Esophagus muscularis mucosa (tissue), 4 donors: ENCODE data around the gene CAMK1D. TPM values are rescaled to one million over a fixed set of nuclear protein-coding genes. Genes with fewer than 3 reads are reported as not detected.

Source experiments
- DNase-seq: peaks from one replicate; pipeline ENCODE4 v3.0.0-alpha.2; 2017; ENCODE audit errors: extremely low spot score
- H3K27ac ChIP-seq, 4 donors: fragments of 200-600 bp; sonication (generic); replicated peaks in 1 of 4; 1 replicate in 3 of 4; 2 replicates in 1 of 4; pipeline ENCODE4 v1.5.1; 2016 to 2019; ENCODE audit warnings: mild to moderate bottlenecking in 1 of 4
- H3K27me3 ChIP-seq, 4 donors: fragments of 200-600 bp; sonication (generic); one replicate each; pipeline versions ENCODE4 v1.5.1 to v1.6.0; 2016 to 2019
- H3K36me3 ChIP-seq, 4 donors: fragments of 200-600 bp; sonication (generic); one replicate each; pipeline ENCODE4 v1.5.1; 2016 to 2019
- H3K4me1 ChIP-seq, 4 donors: fragments of 200-600 bp; sonication (generic); one replicate each; pipeline ENCODE4 v1.5.1; 2016 to 2019
- H3K4me3 ChIP-seq, 4 donors: fragments of 200-600 bp; sonication (generic); 1 replicate in 2 of 4; 2 replicates in 2 of 4; pipeline ENCODE4 v1.5.1; 2016 to 2019; ENCODE audit warnings: mild to moderate bottlenecking in 4 of 4, moderate library complexity in 1 of 4
- H3K9me3 ChIP-seq, 4 donors: fragments of 200-600 bp; sonication (generic); 1 replicate in 3 of 4; 2 replicates in 1 of 4; pipeline ENCODE4 v1.5.1; 2016 to 2019
- CTCF ChIP-seq, 3 experiments: fragments of 200-600 bp in 2 of 3; fragments of 450-650 bp in 1 of 3; sonication (generic) in 2 of 3; IDR thresholded peaks; one replicate each; pipeline ENCODE4 v1.5.1; 2017 to 2019; ENCODE audit warnings: antibody characterized with exemption in 3 of 3, mild to moderate bottlenecking in 2 of 3, moderate library complexity in 1 of 3
- EP300 ChIP-seq: sonication (generic); formaldehyde crosslinking; IDR thresholded peaks from one replicate; pipeline ENCODE4 v1.6.1; 2017; ENCODE audit warnings: antibody characterized with exemption
- POLR2A ChIP-seq: fragments of 450-650 bp; IDR thresholded peaks from one replicate; pipeline ENCODE4 v1.6.1; 2017; ENCODE audit warnings: antibody characterized with exemption, moderate library complexity, mild to moderate bottlenecking, low read depth
- POLR2AphosphoS5 ChIP-seq, 2 donors: sonication (generic); formaldehyde crosslinking; IDR thresholded peaks; one replicate each; pipeline ENCODE4 v1.6.1; 2017; ENCODE audit warnings: antibody characterized with exemption in 2 of 2
- WGBS: methylation state at CpG from one replicate; pipeline ENCODE4 v1.1.5; 2018; 5-methylcytosine and 5-hydroxymethylcytosine counted together
- intact Hi-C: fragments of 100-400 bp; cut with DNase I; formaldehyde crosslinking; loops from one replicate; pipeline ENCODE4 v1.15.1; 2023
- total RNA-seq, 4 donors: library from RNA; depleted of rRNA; stranded (reverse); fragments of >200 nt; gene quantifications; one replicate each; pipeline versions ENCODE4 v1.1.0 to v1.2.1, GENCODE V29; 2016

The CAMK1D gene
- total RNA-seq, 4 donors from 2014 or later: 8.4 to 15.4 (median 11.3) TPM

- no peak overlapping the region for H3K27ac ChIP-seq
- DNase-seq: no peak
- TF ChIP-seq POLR2A (no peak), POLR2AphosphoS5 (IDR thresholded peaks at IDR 0.05) (no peak), EP300 (no peak), CTCF (IDR thresholded peaks at IDR 0.05) (no peak)
- H3K27me3 ChIP-seq: no peaks in the 10 kb centered on the region
- 84% methylated on average over 17 of the region's 17 CpGs for WGBS
- no peaks in the 10 kb centered on the region for H3K9me3 ChIP-seq
- H3K36me3 ChIP-seq: no peaks in the 10 kb centered on the region
- no peak overlapping the region for H3K4me3 ChIP-seq
- intact Hi-C loops: no loop called here
- H3K4me1 ChIP-seq: peaks cover 0 to 5% (median 0%) of the 10 kb centered on the region in 4 donors
Observed at GRCh38 chr10:12466704-12467305, 117.5 kb downstream of the CAMK1D start.

- no peaks in the 10 kb centered on the region for H3K27me3 ChIP-seq
- H3K27ac ChIP-seq: no peak overlapping the region
- no peak overlapping the region for H3K4me3 ChIP-seq
- intact Hi-C loops: no loop called here
- peaks cover 0 to 8% (median 3%) of the 10 kb centered on the region in 4 donors for H3K4me1 ChIP-seq
- no peak for TF ChIP-seq CTCF (IDR thresholded peaks at IDR 0.05)
- TF ChIP-seq EP300: no peak
- no peak for TF ChIP-seq POLR2A
- no peak for TF ChIP-seq POLR2AphosphoS5 (IDR thresholded peaks at IDR 0.05)
- no peaks in the 10 kb centered on the region for H3K9me3 ChIP-seq
- 95% methylated on average over 5 of the region's 5 CpGs for WGBS
- no peaks in the 10 kb centered on the region for H3K36me3 ChIP-seq
- no peak for DNase-seq
Observed at GRCh38 chr10:12469345-12469744, 120.0 kb downstream of the CAMK1D start.

- DNase-seq: no peak
- peaks cover 0 to 8% (median 3%) of the 10 kb centered on the region in 4 donors for H3K4me1 ChIP-seq
- intact Hi-C loops: no loop called here
- no peaks in the 10 kb centered on the region for H3K36me3 ChIP-seq
- H3K27ac ChIP-seq: no peak overlapping the region
- H3K9me3 ChIP-seq: no peaks in the 10 kb centered on the region
- 82% methylated on average over 10 of the region's 10 CpGs for WGBS
- no peaks in the 10 kb centered on the region for H3K27me3 ChIP-seq
- TF ChIP-seq POLR2A: no peak
- no peak for TF ChIP-seq EP300
- TF ChIP-seq POLR2AphosphoS5 (IDR thresholded peaks at IDR 0.05): no peak
- TF ChIP-seq CTCF (IDR thresholded peaks at IDR 0.05): no peak
- H3K4me3 ChIP-seq: no peak overlapping the region
Observed at GRCh38 chr10:12470719-12471118, 121.4 kb downstream of the CAMK1D start.

GRCh38 chr10:12471135-12471534 lies 121.8 kb downstream of the CAMK1D start:
- Histone ChIP-seq H3K4me1 (peaks cover 0 to 8% (median 3%) of the 10 kb centered on the region in 4 donors), H3K4me3 (no peak overlapping the region), H3K36me3 (no peaks in the 10 kb centered on the region), H3K27ac (no peak overlapping the region), H3K9me3 (no peaks in the 10 kb centered on the region), H3K27me3 (no peaks in the 10 kb centered on the region)
- TF ChIP-seq EP300 (no peak), CTCF (IDR thresholded peaks at IDR 0.05) (no peak), POLR2AphosphoS5 (IDR thresholded peaks at IDR 0.05) (no peak), POLR2A (no peak)
- DNase-seq: no peak
- intact Hi-C loops: no loop called here
- WGBS: 74% methylated on average over 5 of the region's 5 CpGs

- DNase-seq: no peak
- WGBS: 95% methylated on average over 6 of the region's 6 CpGs
- intact Hi-C loops: no loop called here
Observed at GRCh38 chr10:12473491-12473890, 124.1 kb downstream of the CAMK1D start.

More at GRCh38 chr10:12473491-12473890, 124.1 kb downstream of the CAMK1D start:
- H3K4me3 ChIP-seq: no peak overlapping the region
- H3K9me3 ChIP-seq: no peaks in the 10 kb centered on the region
- TF ChIP-seq CTCF (IDR thresholded peaks at IDR 0.05) (no peak), EP300 (no peak), POLR2A (no peak), POLR2AphosphoS5 (IDR thresholded peaks at IDR 0.05) (no peak)
- no peaks in the 10 kb centered on the region for H3K27me3 ChIP-seq
- peaks cover 0 to 8% (median 0%) of the 10 kb centered on the region in 4 donors for H3K4me1 ChIP-seq
- H3K36me3 ChIP-seq: no peaks in the 10 kb centered on the region
- no peak overlapping the region for H3K27ac ChIP-seq
